ENCODE results near the gene PGR. TPM values are rescaled to one million over a fixed set of nuclear protein-coding genes. Genes with fewer than 3 reads are reported as not detected.

Gene PGR
- total RNA-seq, 1 experiment from 2014 or later: not detected

GRCh38 chr11:101048479-101048878 lies 81.1 kb downstream of the PGR start:
- no peak for ATAC-seq
- no TSS peak for BruUV-seq (replicated peaks)
- H3K27ac ChIP-seq (ENCODE audit: low read length): no peak overlapping the region
- CTCF ChIA-PET: no interaction called here
- TF ChIP-seq POLR2AphosphoS5 (IDR thresholded peaks at IDR 0.05; ENCODE audit: low read depth, low read length) (no peak), TCF7L2 (IDR thresholded peaks at IDR 0.05; ENCODE audit: low read depth, low read length) (no peak)
- TF ChIP-seq, protein P1, sequence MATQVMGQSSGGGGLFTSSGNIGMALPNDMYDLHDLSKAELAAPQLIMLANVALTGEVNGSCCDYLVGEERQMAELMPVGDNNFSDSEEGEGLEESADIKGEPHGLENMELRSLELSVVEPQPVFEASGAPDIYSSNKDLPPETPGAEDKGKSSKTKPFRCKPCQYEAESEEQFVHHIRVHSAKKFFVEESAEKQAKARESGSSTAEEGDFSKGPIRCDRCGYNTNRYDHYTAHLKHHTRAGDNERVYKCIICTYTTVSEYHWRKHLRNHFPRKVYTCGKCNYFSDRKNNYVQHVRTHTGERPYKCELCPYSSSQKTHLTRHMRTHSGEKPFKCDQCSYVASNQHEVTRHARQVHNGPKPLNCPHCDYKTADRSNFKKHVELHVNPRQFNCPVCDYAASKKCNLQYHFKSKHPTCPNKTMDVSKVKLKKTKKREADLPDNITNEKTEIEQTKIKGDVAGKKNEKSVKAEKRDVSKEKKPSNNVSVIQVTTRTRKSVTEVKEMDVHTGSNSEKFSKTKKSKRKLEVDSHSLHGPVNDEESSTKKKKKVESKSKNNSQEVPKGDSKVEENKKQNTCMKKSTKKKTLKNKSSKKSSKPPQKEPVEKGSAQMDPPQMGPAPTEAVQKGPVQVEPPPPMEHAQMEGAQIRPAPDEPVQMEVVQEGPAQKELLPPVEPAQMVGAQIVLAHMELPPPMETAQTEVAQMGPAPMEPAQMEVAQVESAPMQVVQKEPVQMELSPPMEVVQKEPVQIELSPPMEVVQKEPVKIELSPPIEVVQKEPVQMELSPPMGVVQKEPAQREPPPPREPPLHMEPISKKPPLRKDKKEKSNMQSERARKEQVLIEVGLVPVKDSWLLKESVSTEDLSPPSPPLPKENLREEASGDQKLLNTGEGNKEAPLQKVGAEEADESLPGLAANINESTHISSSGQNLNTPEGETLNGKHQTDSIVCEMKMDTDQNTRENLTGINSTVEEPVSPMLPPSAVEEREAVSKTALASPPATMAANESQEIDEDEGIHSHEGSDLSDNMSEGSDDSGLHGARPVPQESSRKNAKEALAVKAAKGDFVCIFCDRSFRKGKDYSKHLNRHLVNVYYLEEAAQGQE (IDR thresholded peaks at IDR 0.05; ENCODE audit: insufficient read depth in 1 of 2, low read depth in 2 of 2, low read length in 1 of 2): no peak
- TF ChIP-seq, protein P2, sequence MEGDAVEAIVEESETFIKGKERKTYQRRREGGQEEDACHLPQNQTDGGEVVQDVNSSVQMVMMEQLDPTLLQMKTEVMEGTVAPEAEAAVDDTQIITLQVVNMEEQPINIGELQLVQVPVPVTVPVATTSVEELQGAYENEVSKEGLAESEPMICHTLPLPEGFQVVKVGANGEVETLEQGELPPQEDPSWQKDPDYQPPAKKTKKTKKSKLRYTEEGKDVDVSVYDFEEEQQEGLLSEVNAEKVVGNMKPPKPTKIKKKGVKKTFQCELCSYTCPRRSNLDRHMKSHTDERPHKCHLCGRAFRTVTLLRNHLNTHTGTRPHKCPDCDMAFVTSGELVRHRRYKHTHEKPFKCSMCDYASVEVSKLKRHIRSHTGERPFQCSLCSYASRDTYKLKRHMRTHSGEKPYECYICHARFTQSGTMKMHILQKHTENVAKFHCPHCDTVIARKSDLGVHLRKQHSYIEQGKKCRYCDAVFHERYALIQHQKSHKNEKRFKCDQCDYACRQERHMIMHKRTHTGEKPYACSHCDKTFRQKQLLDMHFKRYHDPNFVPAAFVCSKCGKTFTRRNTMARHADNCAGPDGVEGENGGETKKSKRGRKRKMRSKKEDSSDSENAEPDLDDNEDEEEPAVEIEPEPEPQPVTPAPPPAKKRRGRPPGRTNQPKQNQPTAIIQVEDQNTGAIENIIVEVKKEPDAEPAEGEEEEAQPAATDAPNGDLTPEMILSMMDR (IDR thresholded peaks at IDR 0.05): no peak
- H3K4me3 ChIP-seq (ENCODE audit: low read depth in 2 of 2, low read length in 2 of 2): no peak overlapping the region
- no peaks in the 10 kb centered on the region for H3K4me1 ChIP-seq (ENCODE audit: control insufficient read depth, insufficient read depth, low read length)
- H3K9me3 ChIP-seq (ENCODE audit: control insufficient read depth, insufficient read depth, low read depth, low read length): no peaks in the 10 kb centered on the region
- in situ Hi-C loops (cut with HindIII; ENCODE audit: low pct_unique_long_range_greater_than_20kb, low sequenced_read_pairs): no loop called here
- no peaks in the 10 kb centered on the region for H3K27me3 ChIP-seq (ENCODE audit: control insufficient read depth, insufficient read depth, low read length)
- no peaks in the 10 kb centered on the region for H3K36me3 ChIP-seq (ENCODE audit: control insufficient read depth, insufficient read depth, low read length)
- no peak for DNase-seq (ENCODE audit: low read depth, low spot score)
- POLR2A ChIA-PET: no interaction called here
- intact Hi-C loops (cut with micrococcal nuclease; ENCODE audit: unreplicated experiment): loop anchor here (5.0 kb wide), 1 partner anchor 694 kb away; no protein-coding TSS in a partner anchor

DNA sequence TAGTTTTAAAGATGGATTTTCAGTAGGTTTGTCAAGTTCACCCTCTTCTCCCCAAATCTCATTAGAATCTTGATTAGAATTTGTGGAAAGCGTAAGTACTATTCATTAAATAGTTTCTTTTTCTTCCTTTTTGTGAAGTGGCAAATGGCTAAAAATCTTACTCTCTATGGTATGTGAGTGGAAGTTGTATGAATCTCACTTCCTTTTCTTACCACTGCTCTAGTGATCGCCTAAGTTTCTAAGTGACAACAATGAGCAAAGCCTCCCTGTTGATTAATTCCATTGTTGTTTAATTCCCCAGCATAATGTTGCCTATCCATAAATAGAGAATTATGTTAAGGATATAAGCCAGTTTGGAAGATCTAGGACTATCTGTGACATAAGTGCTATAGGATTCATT lies 82.7 kb downstream of the PGR start:
- H3K27me3 ChIP-seq (ENCODE audit: control insufficient read depth, insufficient read depth, low read length): no peaks in the 10 kb centered on the region
- no peaks in the 10 kb centered on the region for H3K4me1 ChIP-seq (ENCODE audit: control insufficient read depth, insufficient read depth, low read length)
- POLR2A ChIA-PET: no interaction called here
- no peaks in the 10 kb centered on the region for H3K9me3 ChIP-seq (ENCODE audit: control insufficient read depth, insufficient read depth, low read depth, low read length)
- H3K36me3 ChIP-seq (ENCODE audit: control insufficient read depth, insufficient read depth, low read length): no peaks in the 10 kb centered on the region
- intact Hi-C loops (cut with micrococcal nuclease; ENCODE audit: unreplicated experiment) (loop anchor here (5.0 kb wide), 1 partner anchor 695 kb away; no protein-coding TSS in a partner anchor), in situ Hi-C loops (cut with HindIII; ENCODE audit: low pct_unique_long_range_greater_than_20kb, low sequenced_read_pairs) (no loop called here)
- ATAC-seq (no peak), DNase-seq (ENCODE audit: low read depth, low spot score) (no peak)
- no peak for TF ChIP-seq TCF7L2 (IDR thresholded peaks at IDR 0.05; ENCODE audit: low read depth, low read length)
- TF ChIP-seq, protein P2 (IDR thresholded peaks at IDR 0.05): no peak
- TF ChIP-seq, protein P1 (IDR thresholded peaks at IDR 0.05; ENCODE audit: insufficient read depth in 1 of 2, low read depth in 2 of 2, low read length in 1 of 2): no peak
- no peak for TF ChIP-seq SIN3A (IDR thresholded peaks at IDR 0.05; ENCODE audit: borderline replicate concordance, insufficient read depth, low read depth, low read length)
- TF ChIP-seq POLR2AphosphoS5 (IDR thresholded peaks at IDR 0.05; ENCODE audit: low read depth, low read length): no peak
- CTCF ChIA-PET: no interaction called here
- H3K27ac ChIP-seq (ENCODE audit: low read length): no peak overlapping the region
- no peak overlapping the region for H3K4me3 ChIP-seq (ENCODE audit: low read depth in 2 of 2, low read length in 2 of 2)
- no TSS peak for BruUV-seq (replicated peaks)

Measured in Panc1 (cell line).